Astrocyte (in vitro differentiated cells and primary cell): ENCODE measurements around the gene ITPA.

Experiments
- EZH2 ChIP-seq: IDR thresholded peaks from 2 replicates; pipeline ENCODE4 v1.6.1; 2012; ENCODE audit warnings: mild to moderate bottlenecking, low read length, inconsistent platforms; ENCODE audit not compliant: insufficient read depth
- TF ChIP-seq, protein P1 (sequence below): IDR thresholded peaks from 2 replicates; pipeline ENCODE4 v1.5.1; 2011; ENCODE audit warnings: low read depth, mild to moderate bottlenecking, inconsistent platforms, low read length, moderate library complexity; ENCODE audit not compliant: insufficient read depth

DNA sequence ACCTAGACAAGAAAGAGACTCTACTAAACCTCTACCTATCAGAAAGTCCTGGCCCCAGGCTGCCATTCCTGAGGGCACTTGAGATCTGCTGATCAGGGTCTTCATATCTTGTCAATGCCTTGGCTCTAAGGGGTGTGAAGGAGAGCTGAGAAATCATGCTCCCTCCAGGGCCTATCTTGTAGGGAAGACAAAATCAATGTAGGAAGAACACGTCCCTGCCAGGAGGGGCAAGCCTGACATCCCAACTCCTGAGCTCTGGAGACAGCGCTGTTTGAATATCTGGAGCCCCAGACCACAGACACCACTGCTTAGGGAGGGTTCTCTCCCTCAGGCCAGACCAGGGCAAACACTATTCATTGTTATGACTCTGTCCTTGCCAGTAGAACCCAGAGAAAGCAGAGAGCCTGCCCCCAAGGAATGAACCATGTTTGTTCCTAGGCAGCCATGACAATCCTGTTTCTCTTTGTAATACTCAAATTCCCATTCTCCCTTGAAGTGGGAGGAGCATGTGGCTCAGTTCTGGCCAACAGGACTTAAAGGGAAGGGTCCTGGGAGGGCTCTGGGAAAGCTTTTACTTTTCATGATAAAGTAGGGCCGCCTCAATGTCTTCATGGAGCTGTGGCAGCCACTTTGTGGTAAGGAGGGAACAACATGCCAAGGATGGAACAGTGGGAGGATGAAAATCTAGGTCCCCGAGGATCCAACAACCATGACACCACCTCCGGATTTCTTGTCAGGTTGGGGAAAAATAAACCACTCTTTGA, 47.8 kb upstream of the ITPA start:
- TF ChIP-seq, protein P1, sequence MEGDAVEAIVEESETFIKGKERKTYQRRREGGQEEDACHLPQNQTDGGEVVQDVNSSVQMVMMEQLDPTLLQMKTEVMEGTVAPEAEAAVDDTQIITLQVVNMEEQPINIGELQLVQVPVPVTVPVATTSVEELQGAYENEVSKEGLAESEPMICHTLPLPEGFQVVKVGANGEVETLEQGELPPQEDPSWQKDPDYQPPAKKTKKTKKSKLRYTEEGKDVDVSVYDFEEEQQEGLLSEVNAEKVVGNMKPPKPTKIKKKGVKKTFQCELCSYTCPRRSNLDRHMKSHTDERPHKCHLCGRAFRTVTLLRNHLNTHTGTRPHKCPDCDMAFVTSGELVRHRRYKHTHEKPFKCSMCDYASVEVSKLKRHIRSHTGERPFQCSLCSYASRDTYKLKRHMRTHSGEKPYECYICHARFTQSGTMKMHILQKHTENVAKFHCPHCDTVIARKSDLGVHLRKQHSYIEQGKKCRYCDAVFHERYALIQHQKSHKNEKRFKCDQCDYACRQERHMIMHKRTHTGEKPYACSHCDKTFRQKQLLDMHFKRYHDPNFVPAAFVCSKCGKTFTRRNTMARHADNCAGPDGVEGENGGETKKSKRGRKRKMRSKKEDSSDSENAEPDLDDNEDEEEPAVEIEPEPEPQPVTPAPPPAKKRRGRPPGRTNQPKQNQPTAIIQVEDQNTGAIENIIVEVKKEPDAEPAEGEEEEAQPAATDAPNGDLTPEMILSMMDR = no peak
- TF ChIP-seq EZH2 = no peak
